Naive B cell (primary cell): ENCODE results near the gene LRMDA. TPM values are rescaled to one million over a fixed set of nuclear protein-coding genes. Genes with fewer than 3 reads are reported as not detected.
A peak's percentile ranks its signal among the peaks of the same experiment; 100 is the strongest.

ENCODE experiments used
- ATAC-seq, 2 donors: fragments of 150-1000 bp; cut with Tn5 transposase; 2 replicates each; pipeline ENCODE4 v1.10.0; 2021; ENCODE audit warnings: low read depth in 2 of 2, mild to moderate bottlenecking in 2 of 2, moderate library complexity in 2 of 2
- DNase-seq: peaks from one replicate; pipeline ENCODE4 v3.0.0; 2022
- H3K27ac Mint-ChIP-seq, 6 donors: one replicate each; pipeline ENCODE4 v1.8.0; 2020 to 2022; ENCODE audit warnings: mild to moderate bottlenecking in 6 of 6, mixed read lengths in 6 of 6, moderate library complexity in 5 of 6, inconsistent platforms in 2 of 6
- H3K27me3 Mint-ChIP-seq, 3 donors: one replicate each; pipeline ENCODE4 v1.8.0; 2021 to 2022; ENCODE audit warnings: mixed read lengths in 3 of 3, mild to moderate bottlenecking in 1 of 3
- H3K36me3 Mint-ChIP-seq, 2 donors: one replicate each; pipeline ENCODE4 v1.8.0; 2020 to 2022; ENCODE audit warnings: mixed read lengths in 2 of 2, inconsistent platforms in 1 of 2, mild to moderate bottlenecking in 1 of 2
- H3K4me1 Mint-ChIP-seq, 3 donors: one replicate each; pipeline ENCODE4 v1.8.0; 2020 to 2022; ENCODE audit warnings: mixed read lengths in 3 of 3, inconsistent platforms in 1 of 3, mild to moderate bottlenecking in 1 of 3, moderate library complexity in 1 of 3
- H3K4me3 Mint-ChIP-seq, 8 donors: one replicate each; pipeline ENCODE4 v1.8.0; 2020 to 2022; ENCODE audit warnings: mild to moderate bottlenecking in 8 of 8, mixed read lengths in 8 of 8, moderate library complexity in 8 of 8, inconsistent platforms in 2 of 8
- H3K9me3 Mint-ChIP-seq, 7 donors: one replicate each; pipeline ENCODE4 v1.8.0; 2020 to 2022; ENCODE audit warnings: mixed read lengths in 7 of 7, mild to moderate bottlenecking in 5 of 7, inconsistent platforms in 2 of 7, moderate library complexity in 1 of 7
- polyA plus RNA-seq, 6 donors: library from polyadenylated mRNA; unstranded; fragments of 300-500 nt; fragmentation: Illumina TruSeq; gene quantifications; one replicate each; pipeline ENCODE4 v1.2.3, GENCODE V29; 2021; ENCODE audit warnings: low read depth in 6 of 6

The LRMDA gene
- polyA plus RNA-seq, 6 donors from 2014 or later = 2.1 TPM; not detected in 5

GRCh38 chr10:75569506-75569905 is 138.1 kb downstream of the LRMDA start:
- Mint-ChIP-seq H3K27ac (no peak overlapping the region), H3K9me3 (peaks cover 13 to 54% (median 30%) of the 10 kb centered on the region in 7 donors), H3K27me3 (peaks cover 0 to 20% (median 19%) of the 10 kb centered on the region in 3 donors), H3K36me3 (peaks cover 0 to 13% of the 10 kb centered on the region in 2 donors), H3K4me3 (no peak overlapping the region), H3K4me1 (no peaks in the 10 kb centered on the region)
- ATAC-seq (no peak), DNase-seq (no peak)

- no peak overlapping the region for H3K4me3 Mint-ChIP-seq
- peaks cover 0 to 9% (median 4%) of the 10 kb centered on the region in 3 donors for H3K27me3 Mint-ChIP-seq
- ATAC-seq (no peak), DNase-seq (no peak)
- peaks cover 0 to 16% of the 10 kb centered on the region in 2 donors for H3K36me3 Mint-ChIP-seq
- no peaks in the 10 kb centered on the region for H3K4me1 Mint-ChIP-seq
- peaks cover 14 to 56% (median 36%) of the 10 kb centered on the region in 7 donors for H3K9me3 Mint-ChIP-seq
- no peak overlapping the region for H3K27ac Mint-ChIP-seq
Measured at GRCh38 chr10:75572478-75572877, 141.1 kb downstream of the LRMDA start.

- ATAC-seq (no peak), DNase-seq (no peak)
- H3K36me3 Mint-ChIP-seq = peaks cover 0 to 16% of the 10 kb centered on the region in 2 donors
- H3K9me3 Mint-ChIP-seq = peaks cover 13 to 76% (median 54%) of the 10 kb centered on the region in 7 donors
- H3K27me3 Mint-ChIP-seq = peaks cover 0 to 9% (median 0%) of the 10 kb centered on the region in 3 donors
- no peak overlapping the region for H3K4me3 Mint-ChIP-seq
- H3K4me1 Mint-ChIP-seq = no peaks in the 10 kb centered on the region
- no peak overlapping the region for H3K27ac Mint-ChIP-seq
Measured at GRCh38 chr10:75575940-75576339, 144.5 kb downstream of the LRMDA start.

GRCh38 chr10:75582102-75582501 is 150.7 kb downstream of the LRMDA start:
- no peaks in the 10 kb centered on the region for H3K27me3 Mint-ChIP-seq
- H3K36me3 Mint-ChIP-seq = peaks cover 0 to 24% of the 10 kb centered on the region in 2 donors
- no peaks in the 10 kb centered on the region for H3K4me1 Mint-ChIP-seq
- no peak for DNase-seq
- ATAC-seq = no peak
- H3K27ac Mint-ChIP-seq = no peak overlapping the region
- H3K4me3 Mint-ChIP-seq = no peak overlapping the region
- H3K9me3 Mint-ChIP-seq = peaks cover 18 to 71% (median 49%) of the 10 kb centered on the region in 7 donors

- ATAC-seq (no peak), DNase-seq (no peak)
- peaks cover 0 to 20% of the 10 kb centered on the region in 2 donors for H3K36me3 Mint-ChIP-seq
- H3K9me3 Mint-ChIP-seq = peaks cover 14 to 43% (median 34%) of the 10 kb centered on the region in 7 donors
- H3K4me1 Mint-ChIP-seq = no peaks in the 10 kb centered on the region
- no peak overlapping the region for H3K4me3 Mint-ChIP-seq
- H3K27me3 Mint-ChIP-seq = peaks cover 0 to 8% (median 7%) of the 10 kb centered on the region in 3 donors
- no peak overlapping the region for H3K27ac Mint-ChIP-seq
Measured at GRCh38 chr10:75585294-75585693, 153.9 kb downstream of the LRMDA start.

GRCh38 chr10:75586814-75587213 is 155.4 kb downstream of the LRMDA start:
- peaks cover 0 to 20% of the 10 kb centered on the region in 2 donors for H3K36me3 Mint-ChIP-seq
- H3K27ac Mint-ChIP-seq = no peak overlapping the region
- peaks cover 14 to 33% (median 23%) of the 10 kb centered on the region in 7 donors for H3K9me3 Mint-ChIP-seq
- no peak for DNase-seq
- no peaks in the 10 kb centered on the region for H3K4me1 Mint-ChIP-seq
- ATAC-seq = no peak
- H3K4me3 Mint-ChIP-seq = no peak overlapping the region
- peaks cover 0 to 12% (median 10%) of the 10 kb centered on the region in 3 donors for H3K27me3 Mint-ChIP-seq

- H3K4me1 Mint-ChIP-seq = no peaks in the 10 kb centered on the region
- ATAC-seq (no peak), DNase-seq (no peak)
- H3K27ac Mint-ChIP-seq = no peak overlapping the region
- peaks cover 0 to 15% of the 10 kb centered on the region in 2 donors for H3K36me3 Mint-ChIP-seq
- H3K4me3 Mint-ChIP-seq = no peak overlapping the region
- peaks cover 0 to 16% (median 13%) of the 10 kb centered on the region in 3 donors for H3K27me3 Mint-ChIP-seq
- peaks cover 9 to 26% (median 13%) of the 10 kb centered on the region in 7 donors for H3K9me3 Mint-ChIP-seq
Measured at GRCh38 chr10:75588031-75588430, 156.6 kb downstream of the LRMDA start.

- H3K9me3 Mint-ChIP-seq = peaks cover 0 to 9% (median 3%) of the 10 kb centered on the region in 7 donors
- no peaks in the 10 kb centered on the region for H3K4me1 Mint-ChIP-seq
- no peak for ATAC-seq
- H3K4me3 Mint-ChIP-seq = no peak overlapping the region
- H3K27ac Mint-ChIP-seq = no peak overlapping the region
- DNase-seq = no peak
- H3K36me3 Mint-ChIP-seq = no peaks in the 10 kb centered on the region
- H3K27me3 Mint-ChIP-seq = peaks cover 0 to 16% (median 13%) of the 10 kb centered on the region in 3 donors
Measured at GRCh38 chr10:75589895-75590654, 158.7 kb downstream of the LRMDA start.

GRCh38 chr10:75592151-75592787 is 160.8 kb downstream of the LRMDA start:
- Mint-ChIP-seq H3K9me3 (peaks cover 0 to 4% (median 0%) of the 10 kb centered on the region in 7 donors), H3K4me1 (no peaks in the 10 kb centered on the region), H3K27me3 (peaks cover 0 to 16% (median 13%) of the 10 kb centered on the region in 3 donors), H3K36me3 (no peaks in the 10 kb centered on the region), H3K4me3 (peak overlapping the region in 1 of 8 donors; percentile 50), H3K27ac (no peak overlapping the region)
- no peak for DNase-seq
- no peak for ATAC-seq

- Mint-ChIP-seq H3K36me3 (no peaks in the 10 kb centered on the region), H3K9me3 (peaks cover 0 to 4% (median 0%) of the 10 kb centered on the region in 7 donors), H3K27me3 (peaks cover 0 to 12% (median 7%) of the 10 kb centered on the region in 3 donors), H3K4me1 (no peaks in the 10 kb centered on the region), H3K27ac (no peak overlapping the region), H3K4me3 (no peak overlapping the region)
- DNase-seq (no peak), ATAC-seq (no peak)
Measured at GRCh38 chr10:75592791-75593643, 161.6 kb downstream of the LRMDA start.

- H3K4me3 Mint-ChIP-seq = no peak overlapping the region
- DNase-seq (no peak), ATAC-seq (no peak)
- no peak overlapping the region for H3K27ac Mint-ChIP-seq
- no peaks in the 10 kb centered on the region for H3K4me1 Mint-ChIP-seq
- H3K9me3 Mint-ChIP-seq = peaks cover 0 to 4% (median 0%) of the 10 kb centered on the region in 7 donors
- no peaks in the 10 kb centered on the region for H3K36me3 Mint-ChIP-seq
- H3K27me3 Mint-ChIP-seq = peaks cover 0 to 9% (median 5%) of the 10 kb centered on the region in 3 donors
Measured at GRCh38 chr10:75593692-75594556, 162.5 kb downstream of the LRMDA start.

GRCh38 chr10:75596930-75597620 is 165.7 kb downstream of the LRMDA start:
- no peak overlapping the region for H3K4me3 Mint-ChIP-seq
- H3K9me3 Mint-ChIP-seq = peaks cover 0 to 4% (median 0%) of the 10 kb centered on the region in 7 donors
- no peaks in the 10 kb centered on the region for H3K4me1 Mint-ChIP-seq
- ATAC-seq (no peak), DNase-seq (no peak)
- H3K27ac Mint-ChIP-seq = peak overlapping the region in 1 of 6 donors; percentile 30
- H3K36me3 Mint-ChIP-seq = no peaks in the 10 kb centered on the region
- peaks cover 2 to 8% (median 5%) of the 10 kb centered on the region in 3 donors for H3K27me3 Mint-ChIP-seq
